ENCODE data around the gene CAND1.

CAND1 gene

DNA sequence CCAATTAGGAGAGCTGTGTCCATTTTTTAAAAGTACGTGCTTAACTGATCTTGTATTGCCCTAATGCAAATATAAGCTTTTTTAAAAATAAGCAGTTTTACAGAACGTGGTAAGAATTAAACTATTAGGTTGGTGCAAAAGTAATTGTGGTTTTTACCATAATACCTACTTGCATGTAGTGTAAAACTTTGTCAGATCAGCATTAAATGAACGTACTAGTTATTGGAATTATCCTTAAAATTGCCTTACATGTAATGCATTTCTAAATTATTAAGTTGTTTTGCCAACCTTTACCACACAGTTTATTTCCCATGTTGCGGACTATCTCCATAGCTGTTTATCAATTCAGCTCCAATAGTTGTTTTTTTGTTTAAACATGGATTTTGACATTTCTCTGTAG lies 10.9 kb downstream of the CAND1 start:
- in situ Hi-C loops (cut with MboI; ENCODE audit: low sequenced_read_pairs) = no loop called here

DNA sequence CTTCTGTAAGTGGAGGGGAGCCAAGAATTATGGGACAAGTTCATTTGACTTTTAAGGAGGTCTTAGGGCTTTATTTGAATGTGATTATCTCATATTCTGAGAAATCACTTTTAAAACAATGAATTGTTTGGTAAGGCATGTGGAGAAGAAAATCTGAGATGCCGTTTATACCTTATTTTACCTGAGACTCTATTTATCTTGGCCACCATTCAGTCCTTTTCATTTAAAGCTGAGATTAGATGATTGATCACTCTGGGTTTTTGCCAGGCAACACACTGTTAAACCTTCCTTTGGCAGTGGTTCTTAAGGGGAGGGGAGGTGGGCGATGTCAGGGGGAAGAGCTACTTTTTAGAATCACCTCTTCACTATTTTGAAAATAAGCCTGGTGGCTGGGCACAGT lies 11.4 kb downstream of the CAND1 start:
- in situ Hi-C loops (cut with MboI; ENCODE audit: low sequenced_read_pairs) = no loop called here

DNA sequence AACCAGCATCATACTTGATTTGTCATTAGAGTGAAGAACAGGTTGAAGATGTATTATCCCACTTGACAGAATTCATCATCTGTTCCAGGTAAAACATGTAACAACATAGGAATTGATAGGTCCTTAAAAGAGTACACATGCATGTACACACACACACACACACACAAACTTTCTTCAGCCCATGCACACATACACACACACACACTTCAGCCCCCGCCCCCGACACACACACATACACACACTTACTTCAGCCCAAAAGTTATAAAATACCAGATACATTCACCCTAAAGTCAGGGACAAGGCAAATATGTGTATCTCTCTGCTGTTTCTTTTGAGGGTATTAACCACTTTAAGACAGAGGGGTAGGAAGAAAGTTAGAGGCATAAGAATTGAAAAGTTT lies 15.4 kb downstream of the CAND1 start:
- in situ Hi-C loops (cut with MboI; ENCODE audit: low sequenced_read_pairs) = no loop called here

DNA sequence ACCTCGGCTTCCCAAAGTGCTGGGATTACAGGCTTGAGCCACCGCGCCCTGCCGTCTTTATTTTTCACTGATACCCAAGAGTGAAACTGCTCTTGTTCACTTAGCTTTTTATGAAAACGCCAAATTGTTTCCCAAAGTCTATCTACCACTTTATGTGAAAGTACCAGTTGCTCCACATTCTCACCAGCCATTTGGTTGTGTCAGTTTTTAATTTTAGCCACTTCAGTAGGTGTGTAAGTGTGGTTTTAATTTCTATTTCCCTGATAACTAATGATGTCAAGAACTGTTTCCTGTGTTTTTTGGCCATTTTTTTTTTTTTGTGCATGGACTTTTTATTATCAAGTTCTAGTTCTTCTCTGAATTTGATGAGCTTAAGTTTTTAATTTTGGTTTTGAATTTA lies 17.1 kb downstream of the CAND1 start:
- in situ Hi-C loops (cut with MboI; ENCODE audit: low sequenced_read_pairs) = no loop called here

DNA sequence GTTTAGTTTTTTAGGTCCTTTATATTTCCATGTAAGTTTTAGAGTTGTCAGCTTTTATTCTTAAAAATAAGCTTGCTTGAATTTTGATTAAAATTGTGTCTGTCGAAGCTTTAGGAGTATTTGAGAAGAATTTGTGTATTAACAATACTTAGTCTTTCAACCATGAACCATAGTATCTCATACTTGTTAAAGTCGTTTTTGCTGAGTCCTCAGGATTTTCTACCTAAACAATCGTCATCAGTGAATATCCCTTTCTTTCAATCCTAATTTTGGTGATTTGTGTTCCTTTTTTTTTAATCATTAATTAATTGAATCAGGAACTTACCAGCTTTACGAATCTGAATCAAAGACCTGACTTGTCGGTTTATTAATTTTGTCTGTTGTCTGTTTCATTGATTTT lies 18.2 kb downstream of the CAND1 start:
- in situ Hi-C loops (cut with MboI; ENCODE audit: low sequenced_read_pairs) = no loop called here

DNA sequence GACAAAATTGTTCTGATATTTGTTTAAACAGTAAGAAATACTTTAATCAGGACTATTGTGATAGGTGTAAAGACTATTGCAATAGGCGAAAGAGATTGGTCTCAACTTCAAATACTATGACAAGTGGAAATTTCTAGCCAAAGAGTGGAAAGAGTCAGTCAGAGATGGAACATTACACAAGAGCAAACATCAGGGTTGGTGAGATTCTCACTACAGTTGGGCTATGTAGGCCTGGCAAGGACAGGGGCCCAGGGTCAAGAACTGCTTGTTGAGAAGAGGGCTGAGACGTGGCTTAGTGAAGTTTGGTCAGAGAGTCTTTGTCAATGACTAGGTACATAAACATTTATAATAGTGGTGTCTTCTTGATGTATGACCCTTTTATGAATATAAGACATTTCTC lies 19.4 kb downstream of the CAND1 start:
- in situ Hi-C loops (cut with MboI; ENCODE audit: low sequenced_read_pairs) = no loop called here

DNA sequence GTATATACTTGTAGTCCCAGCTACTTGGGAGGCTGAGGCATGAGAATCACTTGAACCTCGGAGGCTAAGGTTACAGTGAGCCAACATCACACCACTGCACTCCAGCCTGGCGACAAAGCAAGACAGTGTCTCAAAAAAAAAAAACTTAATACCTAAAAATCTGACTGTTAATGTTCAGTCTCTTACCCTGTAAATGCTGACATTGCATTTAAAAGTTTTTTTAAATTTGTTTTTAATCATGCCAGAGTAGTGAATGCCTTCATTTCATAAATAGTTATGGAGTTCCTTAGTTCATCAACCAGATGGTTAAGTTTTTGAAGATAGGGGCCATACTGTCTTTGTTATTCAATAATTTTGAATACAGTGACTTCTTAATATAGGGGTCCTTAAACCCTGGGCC lies 21.2 kb downstream of the CAND1 start:
- in situ Hi-C loops (cut with MboI; ENCODE audit: low sequenced_read_pairs) = no loop called here

DNA sequence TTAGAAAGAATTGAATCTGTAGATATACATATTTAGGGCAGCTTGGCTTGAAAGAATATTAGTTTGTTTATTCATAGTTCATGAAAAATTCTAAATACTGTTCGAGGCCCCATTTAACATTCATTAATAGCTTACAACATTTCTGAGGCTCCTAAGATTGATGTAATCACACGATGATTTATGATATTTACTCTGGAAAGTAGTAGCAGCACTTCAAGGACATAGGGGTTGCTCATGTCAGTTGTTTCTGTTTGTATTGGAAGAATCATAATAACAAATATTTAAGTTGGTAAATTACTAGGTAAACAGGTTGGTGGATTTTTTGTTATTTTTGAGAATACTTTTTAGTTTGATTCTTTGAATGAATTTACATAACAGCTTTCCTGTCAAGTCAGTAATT lies 30.4 kb downstream of the CAND1 start:
- in situ Hi-C loops (cut with MboI; ENCODE audit: low sequenced_read_pairs) = no loop called here

DNA sequence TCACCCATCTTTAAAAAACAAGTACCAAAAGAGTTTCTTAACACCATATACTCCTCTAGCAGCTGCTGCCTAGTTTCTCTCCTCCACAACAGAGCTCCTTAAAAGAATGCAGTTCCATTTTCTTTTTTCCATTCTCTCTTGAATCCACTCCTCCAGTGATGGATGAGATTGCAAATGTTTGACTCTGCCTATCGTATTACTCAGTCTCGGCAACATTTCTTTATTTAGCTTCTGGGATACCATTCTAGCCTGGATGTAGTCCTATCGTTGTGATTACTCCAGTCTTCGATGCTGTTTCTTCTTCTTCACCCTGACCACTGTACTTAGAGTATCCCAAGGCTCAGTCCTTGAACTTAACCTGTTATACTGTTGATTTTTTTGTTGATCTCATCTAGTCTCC lies 30.8 kb downstream of the CAND1 start:
- in situ Hi-C loops (cut with MboI; ENCODE audit: low sequenced_read_pairs) = no loop called here

DNA sequence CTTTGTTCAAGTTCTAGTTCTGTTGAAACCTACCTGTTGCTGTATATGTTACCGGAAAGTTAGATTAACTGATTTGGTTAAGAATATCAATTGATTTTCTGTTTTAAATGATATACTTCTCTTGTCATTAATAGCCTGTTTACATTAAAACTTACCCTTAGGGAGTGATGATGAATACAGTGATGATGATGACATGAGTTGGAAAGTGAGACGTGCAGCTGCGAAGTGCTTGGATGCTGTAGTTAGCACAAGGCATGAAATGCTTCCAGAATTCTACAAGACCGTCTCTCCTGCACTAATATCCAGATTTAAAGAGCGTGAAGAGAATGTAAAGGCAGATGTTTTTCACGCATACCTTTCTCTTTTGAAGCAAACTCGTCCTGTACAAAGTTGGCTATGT lies 33.0 kb downstream of the CAND1 start:
- in situ Hi-C loops (cut with MboI; ENCODE audit: low sequenced_read_pairs) = no loop called here

DNA sequence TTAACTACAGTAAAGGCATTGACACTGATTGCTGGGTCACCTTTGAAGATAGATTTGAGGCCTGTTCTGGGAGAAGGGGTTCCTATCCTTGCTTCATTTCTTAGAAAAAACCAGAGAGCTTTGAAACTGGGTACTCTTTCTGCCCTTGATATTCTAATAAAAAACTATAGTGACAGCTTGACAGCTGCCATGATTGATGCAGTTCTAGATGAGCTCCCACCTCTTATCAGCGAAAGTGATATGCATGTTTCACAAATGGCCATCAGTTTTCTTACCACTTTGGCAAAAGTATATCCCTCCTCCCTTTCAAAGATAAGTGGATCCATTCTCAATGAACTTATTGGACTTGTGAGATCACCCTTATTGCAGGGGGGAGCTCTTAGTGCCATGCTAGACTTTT lies 36.4 kb downstream of the CAND1 start:
- in situ Hi-C loops (cut with MboI; ENCODE audit: low sequenced_read_pairs) = no loop called here

DNA sequence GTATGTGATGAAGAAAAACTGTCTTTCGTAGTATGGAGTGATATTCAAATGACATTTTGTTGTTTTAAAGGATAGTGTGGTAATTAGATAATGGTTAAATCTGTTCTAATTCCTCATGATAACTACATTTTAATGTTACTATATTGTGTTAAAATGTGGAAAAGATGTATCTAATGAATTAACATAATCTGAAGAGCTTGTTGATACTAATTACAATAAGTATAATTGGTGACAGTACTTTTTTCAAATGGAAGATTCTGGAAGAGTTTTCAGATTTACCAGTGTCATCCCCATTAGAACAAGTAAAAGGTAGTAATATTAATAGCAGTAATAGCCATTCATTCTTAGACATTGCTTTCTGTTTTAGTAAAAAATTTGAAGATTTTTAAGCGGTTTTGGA lies 37.6 kb downstream of the CAND1 start:
- in situ Hi-C loops (cut with MboI; ENCODE audit: low sequenced_read_pairs) = no loop called here

DNA sequence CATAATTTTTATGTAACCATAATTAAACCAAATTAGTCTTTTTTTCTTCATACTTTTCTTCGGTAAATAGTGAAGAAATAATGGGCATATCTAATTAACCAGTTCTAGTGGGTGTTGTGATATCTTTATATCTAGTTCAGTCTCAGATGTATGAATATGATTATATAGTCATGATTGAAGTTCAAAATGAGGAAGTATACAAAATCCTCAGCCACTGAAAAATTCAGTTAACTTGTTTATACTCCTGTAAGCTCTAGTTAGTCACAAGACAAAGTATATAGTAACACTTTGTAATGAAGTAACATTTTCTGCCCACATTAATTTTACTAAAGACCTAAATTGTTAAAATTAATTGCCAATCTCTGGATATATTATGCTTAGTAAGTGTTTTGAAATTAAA lies 46.5 kb downstream of the CAND1 start:
- in situ Hi-C loops (cut with MboI; ENCODE audit: low sequenced_read_pairs) = no loop called here

DNA sequence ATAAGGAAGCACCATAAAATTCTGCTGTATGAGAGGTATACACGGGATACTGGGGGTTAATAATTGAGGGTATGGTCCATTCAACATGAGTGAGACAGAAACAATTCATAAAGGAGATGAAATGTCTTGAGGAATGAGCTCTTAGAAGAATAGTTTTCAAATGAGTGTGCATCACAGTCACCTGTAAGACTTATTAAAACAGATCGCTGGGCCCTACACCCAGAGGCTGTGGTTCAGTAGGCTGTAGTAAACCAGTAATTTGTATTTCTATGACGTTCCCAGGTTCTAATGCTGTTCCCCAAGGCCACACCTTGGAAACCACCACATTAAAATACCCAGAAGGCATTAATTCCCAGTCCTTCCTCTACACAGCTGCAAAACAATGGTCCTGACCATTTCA lies 49.6 kb downstream of the CAND1 start:
- in situ Hi-C loops (cut with MboI; ENCODE audit: low sequenced_read_pairs) = no loop called here

DNA sequence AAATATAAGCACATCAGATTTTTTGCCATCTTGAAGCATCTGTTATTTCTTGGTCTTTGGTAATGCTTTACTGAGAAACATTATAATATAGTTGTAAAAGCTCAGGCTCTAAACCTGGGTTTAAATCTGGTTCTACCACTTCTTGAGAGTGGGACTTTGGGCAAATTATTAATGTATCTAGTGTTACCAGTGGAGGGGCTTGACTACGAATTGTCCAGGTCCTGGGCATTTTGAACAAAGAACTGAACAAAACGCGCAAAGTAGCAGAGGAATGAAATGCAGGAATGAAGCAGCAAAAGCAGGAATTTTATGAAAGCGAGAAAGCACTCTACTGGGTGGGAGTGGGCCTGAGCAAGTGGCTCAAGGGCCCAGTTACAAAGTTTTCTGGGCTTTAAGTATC lies 50.8 kb downstream of the CAND1 start:
- in situ Hi-C loops (cut with MboI; ENCODE audit: low sequenced_read_pairs) = no loop called here

DNA sequence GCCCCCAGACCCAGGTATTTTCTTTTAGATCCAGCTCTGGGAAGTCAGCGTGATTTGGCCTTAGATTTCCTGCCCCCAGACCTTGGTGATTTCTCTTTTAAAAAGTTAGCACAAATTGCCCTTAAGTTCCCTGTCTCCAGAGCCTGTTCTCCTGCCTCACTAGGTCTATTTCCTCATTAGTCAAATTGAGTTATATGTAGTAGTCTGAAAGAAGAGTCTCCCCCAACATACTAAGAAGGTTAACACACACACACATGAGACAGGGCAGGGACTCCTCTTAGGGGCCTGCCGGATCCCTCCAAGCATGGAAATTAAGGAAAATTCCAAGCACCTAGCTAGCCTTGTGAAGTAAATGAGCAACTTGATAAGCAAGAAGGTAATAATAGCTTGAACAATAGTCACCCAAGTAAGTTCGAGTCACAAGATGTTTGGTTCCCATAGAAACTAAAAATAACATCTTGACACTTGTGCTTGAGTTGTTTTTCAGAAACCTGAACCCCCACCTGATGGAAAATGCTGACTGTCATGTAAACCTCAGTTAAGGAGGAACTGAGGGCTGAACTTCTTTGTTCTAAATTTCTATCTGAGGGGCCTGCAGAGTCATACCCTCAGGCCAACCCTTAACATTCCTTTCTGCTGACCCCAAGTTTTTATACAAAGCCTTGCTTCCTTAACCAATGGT lies 51.6 kb downstream of the CAND1 start:
- in situ Hi-C loops (cut with MboI; ENCODE audit: low sequenced_read_pairs) = no loop called here

DNA sequence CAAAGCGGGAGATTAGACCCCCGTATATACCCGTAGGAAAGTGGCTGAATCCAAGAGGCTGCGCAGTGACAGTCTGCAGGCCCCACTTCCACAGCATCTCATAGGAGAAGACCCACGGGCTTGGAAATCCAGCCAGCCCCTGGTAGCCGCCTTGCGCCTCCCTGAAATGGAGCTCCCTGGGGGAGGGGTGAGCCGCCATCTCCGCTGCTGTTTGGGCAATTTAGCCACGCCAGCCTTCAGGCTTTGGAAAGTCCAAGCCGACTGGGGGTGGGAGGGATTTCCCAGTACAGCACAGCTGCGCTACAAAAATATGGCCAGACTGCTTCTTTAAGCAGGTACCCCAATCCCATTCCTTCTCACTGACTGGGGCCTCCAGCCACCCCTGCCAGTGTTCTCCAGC lies 53.4 kb downstream of the CAND1 start:
- in situ Hi-C loops (cut with MboI; ENCODE audit: low sequenced_read_pairs) = no loop called here

DNA sequence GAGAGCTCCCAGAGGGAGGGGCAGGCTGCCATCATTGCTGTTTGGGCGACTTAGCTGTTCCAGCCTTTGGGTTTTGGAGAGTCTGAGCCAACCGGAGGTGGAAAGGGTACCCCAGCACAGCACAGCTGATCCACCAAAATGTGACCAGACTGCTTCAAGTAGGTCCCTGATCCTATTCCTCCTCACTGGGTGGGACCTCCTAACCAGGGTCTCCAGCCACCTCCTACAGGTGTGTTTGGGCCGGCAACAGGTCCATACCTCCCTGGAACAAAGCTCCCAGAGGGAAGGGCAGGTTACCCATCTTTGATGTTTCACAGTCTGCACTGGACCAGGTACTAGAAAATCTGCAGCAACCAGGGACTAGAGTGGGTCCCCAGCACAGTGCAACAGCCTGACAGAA lies 53.8 kb downstream of the CAND1 start:
- in situ Hi-C loops (cut with MboI; ENCODE audit: low sequenced_read_pairs) = no loop called here

DNA sequence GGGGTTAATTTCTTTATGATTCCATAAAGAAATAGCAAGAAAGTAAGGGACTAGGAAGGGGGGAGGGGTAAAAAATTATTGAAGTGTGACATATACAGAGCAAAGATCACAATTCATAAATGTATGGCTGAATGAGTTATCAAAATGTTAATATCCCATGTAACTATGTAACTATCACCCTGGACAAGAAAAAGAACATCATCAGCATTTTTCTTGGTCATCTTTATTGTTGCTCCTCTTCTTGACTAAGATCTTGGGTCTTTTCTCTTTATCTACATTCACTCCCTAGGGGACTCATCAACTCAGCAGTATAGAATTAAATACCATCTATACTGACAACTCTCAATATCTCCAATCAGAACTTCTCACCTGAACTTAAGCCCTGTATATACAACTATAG lies 57.5 kb downstream of the CAND1 start:
- in situ Hi-C loops (cut with MboI; ENCODE audit: low sequenced_read_pairs) = no loop called here

DNA sequence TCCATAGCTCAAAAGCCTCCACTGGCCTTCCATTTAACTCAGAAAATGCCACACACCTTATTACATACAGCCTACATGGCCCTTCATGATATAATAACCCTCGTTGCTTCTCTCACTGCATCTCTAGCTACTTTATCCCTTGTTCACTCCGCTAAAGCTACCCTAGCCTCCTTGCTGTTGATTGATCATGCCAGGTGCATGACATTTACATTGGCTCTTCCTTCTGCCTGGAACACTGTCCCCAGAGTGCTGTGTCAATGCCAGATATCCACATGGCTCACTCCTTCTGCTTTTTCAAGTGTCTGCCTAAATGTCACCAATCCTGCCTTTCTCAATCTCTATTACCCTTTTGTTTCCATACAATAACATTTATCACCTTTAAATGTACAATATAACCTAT lies 58.3 kb downstream of the CAND1 start:
- in situ Hi-C loops (cut with MboI; ENCODE audit: low sequenced_read_pairs) = no loop called here

DNA sequence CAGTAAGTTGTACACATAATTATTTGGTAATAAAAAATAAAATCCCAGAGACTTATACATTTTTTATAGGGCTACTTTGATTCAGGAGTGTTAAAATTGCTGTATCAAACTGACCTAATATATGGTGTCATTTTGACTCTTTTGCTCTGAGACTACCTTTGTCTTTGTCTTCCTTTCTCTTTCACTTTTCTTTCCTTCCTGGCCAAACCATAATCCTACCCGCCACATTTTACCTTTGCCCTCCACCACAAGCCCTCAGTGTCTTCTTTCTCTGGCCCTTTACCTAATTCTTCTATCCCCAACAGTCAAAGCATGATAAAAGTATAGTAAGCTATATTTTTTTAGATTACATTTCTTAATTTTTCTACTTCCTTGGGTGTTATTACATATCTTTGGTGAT lies 62.0 kb downstream of the CAND1 start:
- in situ Hi-C loops (cut with MboI; ENCODE audit: low sequenced_read_pairs) = no loop called here

DNA sequence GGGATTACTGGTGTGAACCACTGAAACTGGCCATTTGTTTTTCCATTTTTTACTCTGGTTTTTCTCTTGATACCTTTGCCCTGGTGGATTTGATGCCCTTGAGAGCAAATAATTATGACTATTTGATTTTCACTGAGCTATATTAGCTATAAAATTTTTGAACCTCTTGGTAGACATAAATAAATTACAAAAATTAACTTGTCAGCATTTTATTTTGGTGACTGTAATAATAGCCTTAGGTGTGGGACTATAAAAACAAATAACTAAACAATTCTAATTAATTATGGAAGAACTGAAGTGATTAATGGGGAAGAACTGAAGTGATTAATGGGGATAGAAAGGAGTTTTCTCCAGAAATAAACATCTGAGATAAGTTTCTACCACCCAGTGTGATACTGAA lies 62.7 kb downstream of the CAND1 start:
- in situ Hi-C loops (cut with MboI; ENCODE audit: low sequenced_read_pairs) = no loop called here

DNA sequence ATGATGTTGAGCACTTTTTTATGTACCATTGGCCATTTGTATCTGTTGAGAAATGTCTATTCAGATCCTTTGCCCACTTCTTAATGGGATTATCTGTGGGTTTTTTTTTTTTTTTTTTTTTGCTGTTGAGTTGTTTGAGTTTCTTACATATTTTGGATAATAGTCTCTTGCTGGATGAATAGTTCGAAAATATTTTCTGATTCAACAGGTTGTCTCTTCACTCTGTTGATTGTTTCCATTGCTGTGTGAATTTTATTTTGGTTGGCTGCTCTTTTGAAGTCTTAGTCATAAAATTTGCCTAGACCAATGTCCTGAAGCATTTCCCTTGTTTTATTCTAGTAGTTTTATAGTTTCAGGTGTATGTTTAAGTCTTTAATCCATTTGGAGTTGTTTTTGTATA lies 64.5 kb downstream of the CAND1 start:
- in situ Hi-C loops (cut with MboI; ENCODE audit: low sequenced_read_pairs) = no loop called here

DNA sequence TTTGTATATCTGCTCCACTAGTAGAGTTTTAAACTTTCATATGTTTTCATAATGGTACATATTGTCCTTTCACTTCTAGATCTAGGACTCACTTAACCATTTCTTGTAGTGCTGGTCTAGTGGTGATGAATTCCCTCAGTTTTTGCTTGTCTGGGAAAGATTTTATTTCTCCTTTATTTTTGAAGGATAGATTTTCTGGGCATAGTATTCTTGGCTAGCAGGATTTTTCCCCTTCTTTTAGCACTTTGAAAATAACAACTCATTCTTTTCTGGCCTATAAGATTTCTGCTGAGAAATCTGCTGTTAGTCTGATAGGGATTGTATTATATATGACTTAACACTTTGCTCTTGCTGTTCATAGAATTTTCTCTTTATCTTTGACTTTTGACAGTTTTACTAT lies 69.3 kb downstream of the CAND1 start:
- in situ Hi-C loops (cut with MboI; ENCODE audit: low sequenced_read_pairs) = no loop called here
